Measurements from ENCODE around the gene NTN5.
A peak's percentile ranks its signal among the peaks of the same experiment; 100 is the strongest.
"Not testable (repeated sequence)": the region's sequence is repeated elsewhere in the genome, so short reads cannot be mapped to it uniquely, and the experiment has no call there.

The NTN5 gene

GRCh38 chr19:48698046-48698445 is 25.2 kb upstream of the NTN5 start:
- FAIRE-seq (no peak), DNase-seq (ENCODE audit: low spot score) (peak; percentile 79)

GRCh38 chr19:48696353-48697010 is 23.7 kb upstream of the NTN5 start:
- no peak for FAIRE-seq

DNA sequence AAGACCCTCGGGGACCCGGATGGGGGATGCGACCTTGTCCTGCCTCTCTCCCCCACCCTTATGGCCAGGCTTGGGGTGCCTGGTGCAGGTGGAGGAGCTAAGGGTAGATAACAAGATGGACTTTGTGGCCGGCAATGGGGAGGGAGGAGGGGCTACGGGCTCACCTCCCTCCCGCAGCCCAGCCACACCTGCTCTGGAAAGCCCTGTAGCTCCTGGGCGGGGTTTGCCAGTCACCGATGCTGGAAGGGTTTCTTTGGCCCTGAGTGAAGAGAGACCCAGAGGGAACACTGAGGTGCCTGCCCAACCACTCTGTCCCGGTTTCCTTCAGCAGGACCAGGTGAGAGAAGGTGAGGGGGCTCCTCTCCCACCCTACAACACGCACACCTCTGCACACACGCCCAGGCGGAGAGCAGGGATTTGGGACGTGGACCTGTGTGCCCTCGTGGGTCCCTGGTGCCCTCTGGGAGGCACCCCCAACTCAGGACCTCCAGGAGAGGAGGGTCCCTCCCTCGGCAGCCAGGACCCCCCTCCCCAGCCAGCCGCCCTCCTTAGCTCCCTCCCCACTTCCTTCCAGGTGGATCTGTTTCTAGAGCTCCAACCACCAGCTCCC is 23.0 kb upstream of the NTN5 start, which contains the start of gene FUT2:
FUT2 (plus strand) TSS at position 229 of the 610 bp plus-strand sequence. CDS start 6,986 bp downstream, outside the sequence.
- no peak for FAIRE-seq
- no peak for DNase-seq (ENCODE audit: low spot score)

More at GRCh38 chr19:48696353-48697010, 23.7 kb upstream of the NTN5 start:
- DNase-seq (ENCODE audit: low spot score): no peak

GRCh38 chr19:48693629-48694028 is 20.8 kb upstream of the NTN5 start:
- DNase-seq (ENCODE audit: low spot score); FAIRE-seq: not testable (repeated sequence)

GRCh38 chr19:48689449-48689848 is 16.6 kb upstream of the NTN5 start:
- DNase-seq (ENCODE audit: low spot score) (no peak), FAIRE-seq (no peak)

DNA sequence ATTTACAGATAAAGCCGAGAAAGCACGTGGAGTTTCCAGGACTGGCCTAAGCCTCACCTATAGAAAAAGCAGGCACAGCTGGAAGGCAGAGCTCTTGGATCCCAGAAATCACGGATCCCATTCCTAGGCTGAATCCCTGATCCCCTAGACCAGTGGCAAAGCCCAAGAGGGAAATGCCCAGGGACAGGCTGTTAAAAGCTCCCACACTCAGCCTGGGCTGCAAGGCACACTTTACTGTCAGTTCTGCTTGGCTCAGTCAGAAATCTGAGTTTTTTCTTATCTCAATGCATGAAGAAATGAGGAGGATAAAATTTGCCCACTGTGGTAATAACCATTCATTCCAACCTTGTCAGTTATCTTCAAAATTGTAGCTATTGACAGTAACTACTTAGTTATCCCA is 15.0 kb upstream of the NTN5 start:
- DNase-seq (ENCODE audit: low spot score) (no peak), FAIRE-seq (no peak)

DNA sequence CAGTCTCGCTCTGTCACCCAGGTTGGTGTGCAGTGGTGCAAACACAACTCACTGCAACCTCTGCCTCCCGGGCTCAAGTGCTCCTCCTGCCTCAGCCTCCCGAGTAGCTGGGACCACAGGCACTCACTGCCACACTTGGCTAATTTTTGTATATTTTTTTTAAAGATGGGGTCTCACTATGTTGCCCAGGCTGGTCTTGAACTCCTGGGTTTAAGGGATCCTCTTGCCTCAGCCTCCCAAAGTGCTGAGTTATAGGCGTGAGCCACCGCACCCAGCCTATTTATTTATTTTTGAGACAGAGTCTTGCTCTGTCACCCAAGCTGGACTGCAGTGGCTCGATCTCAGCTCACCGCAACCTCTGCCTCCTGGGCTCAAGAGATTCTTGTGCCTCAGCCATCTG is 13.8 kb upstream of the NTN5 start:
- FAIRE-seq; DNase-seq (ENCODE audit: low spot score): not testable (repeated sequence)

DNA sequence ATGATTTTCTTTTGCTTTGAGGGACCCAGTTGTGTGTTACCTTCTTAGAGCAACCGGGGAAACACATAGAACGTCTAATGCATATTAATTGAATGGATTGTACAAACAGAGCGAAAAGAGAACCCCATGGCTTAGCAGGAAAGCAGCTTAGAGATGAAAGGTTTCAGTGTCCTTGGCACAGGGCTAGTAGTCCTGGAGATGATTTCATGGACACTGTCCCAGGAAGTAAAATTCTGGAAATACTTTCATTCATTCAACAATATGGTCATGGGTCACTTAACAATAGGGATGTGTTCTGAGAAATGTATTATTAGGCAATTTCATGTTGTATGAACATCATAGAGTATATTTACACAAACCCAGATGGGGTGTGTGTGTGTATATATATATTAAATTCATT is 13.3 kb upstream of the NTN5 start:
- DNase-seq (ENCODE audit: low spot score): no peak
- no peak for FAIRE-seq

DNA sequence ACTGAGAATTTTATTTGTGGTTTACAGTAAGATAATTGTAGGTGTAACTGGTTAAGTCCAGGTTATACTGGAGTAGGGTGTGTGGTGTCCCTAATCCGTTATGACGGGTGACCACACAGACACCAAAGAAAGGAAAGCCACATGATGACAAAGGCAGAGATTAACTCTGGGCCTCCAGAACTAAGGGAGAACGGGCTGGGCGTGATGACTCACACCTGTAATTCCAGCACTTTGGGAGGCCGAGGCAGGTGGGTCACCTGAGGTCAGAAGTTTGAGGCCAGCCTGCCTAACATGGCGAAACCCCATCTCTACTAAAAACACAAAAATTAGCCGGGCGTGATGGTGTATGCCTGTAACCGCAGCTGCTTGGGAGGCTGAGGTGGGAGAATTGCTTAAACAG is 12.8 kb upstream of the NTN5 start:
- FAIRE-seq: no peak

DNA sequence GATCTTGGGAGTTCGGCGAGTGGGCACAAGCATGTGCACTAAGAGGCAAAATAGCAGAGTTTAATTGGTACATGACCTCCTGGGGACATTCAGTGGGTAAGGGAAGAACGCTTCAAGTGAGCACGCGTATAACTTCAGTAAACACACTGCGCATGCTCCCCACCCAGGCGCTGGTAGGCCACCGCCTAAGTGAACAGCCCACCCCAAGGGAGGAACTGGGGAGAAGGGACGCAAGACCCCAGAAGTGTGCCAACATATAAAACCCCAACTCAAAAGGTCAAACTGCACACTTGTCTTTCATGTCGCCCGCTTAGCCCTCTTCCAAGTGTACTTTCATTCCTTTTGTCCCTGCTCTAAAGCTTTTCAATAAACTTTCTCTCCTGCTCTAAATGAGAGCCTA is 10.5 kb upstream of the NTN5 start:
- no peak for FAIRE-seq
- DNase-seq (ENCODE audit: low spot score): no peak

More for the DNA sequence above, 12.8 kb upstream of the NTN5 start:
- peak; percentile 60 for DNase-seq (ENCODE audit: low spot score)

DNA sequence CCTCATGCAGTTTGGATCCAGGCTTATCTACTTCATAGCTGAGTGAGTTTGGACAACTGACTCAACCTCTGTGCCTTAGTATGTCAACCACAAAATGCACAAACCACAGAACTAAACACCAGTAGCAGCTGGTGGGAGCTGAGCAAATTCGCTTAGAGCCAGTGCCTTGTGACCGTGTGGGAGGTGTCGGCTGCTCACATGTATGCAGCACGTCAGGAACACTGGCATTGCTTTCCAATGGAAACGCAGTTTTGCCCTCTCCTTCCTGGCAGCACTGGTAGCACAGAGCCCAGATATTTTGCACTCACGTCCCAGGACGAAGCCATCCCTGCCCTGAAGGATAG is 8.3 kb upstream of the NTN5 start:
- DNase-seq (ENCODE audit: low spot score) (peak; percentile 70), FAIRE-seq (peak; percentile 82)

GRCh38 chr19:48680436-48681126 is 7.8 kb upstream of the NTN5 start:
- no peak for DNase-seq (ENCODE audit: low spot score)
- no peak for FAIRE-seq

DNA sequence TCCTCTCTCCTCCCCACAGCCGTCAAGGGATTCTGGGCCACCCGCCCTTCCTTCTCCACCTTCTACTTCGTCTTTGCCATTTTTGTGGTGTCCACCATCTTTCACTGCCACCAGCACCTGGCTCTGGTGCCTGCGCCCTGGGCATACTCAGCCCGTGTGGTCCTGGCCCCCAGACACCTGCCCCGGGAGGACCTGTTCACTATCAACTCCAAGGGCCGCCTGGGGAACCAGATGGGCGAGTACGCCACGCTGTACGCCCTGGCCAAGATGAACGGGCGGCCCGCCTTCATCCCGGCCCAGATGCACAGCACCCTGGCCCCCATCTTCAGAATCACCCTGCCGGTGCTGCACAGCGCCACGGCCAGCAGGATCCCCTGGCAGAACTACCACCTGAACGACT is 7.2 kb upstream of the NTN5 start:
- not testable (repeated sequence) for DNase-seq (ENCODE audit: low spot score); FAIRE-seq

GRCh38 chr19:48678201-48678600 is 5.4 kb upstream of the NTN5 start:
- DNase-seq (ENCODE audit: low spot score) (no peak), FAIRE-seq (no peak)

DNA sequence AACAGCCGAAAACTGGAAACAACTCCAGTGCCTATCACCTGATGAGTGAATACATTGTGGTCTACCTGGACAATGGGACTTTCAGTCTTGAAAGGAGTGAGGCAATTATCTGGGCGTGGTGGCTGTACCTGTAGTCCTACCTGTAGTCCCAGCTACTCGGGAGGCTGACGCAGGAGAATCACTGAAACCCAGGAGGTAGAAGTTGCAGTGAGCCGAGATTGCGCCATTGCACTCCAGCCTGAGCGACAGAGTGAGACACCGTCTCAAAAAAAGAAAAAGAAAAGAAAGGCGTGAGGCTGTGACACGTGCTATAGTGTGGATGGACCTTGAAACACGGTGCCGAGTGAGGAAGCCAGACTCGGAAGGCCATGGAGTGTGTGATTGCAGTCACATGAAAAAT is 4.1 kb upstream of the NTN5 start:
- FAIRE-seq: no peak
- no peak for DNase-seq (ENCODE audit: low spot score)

DNA sequence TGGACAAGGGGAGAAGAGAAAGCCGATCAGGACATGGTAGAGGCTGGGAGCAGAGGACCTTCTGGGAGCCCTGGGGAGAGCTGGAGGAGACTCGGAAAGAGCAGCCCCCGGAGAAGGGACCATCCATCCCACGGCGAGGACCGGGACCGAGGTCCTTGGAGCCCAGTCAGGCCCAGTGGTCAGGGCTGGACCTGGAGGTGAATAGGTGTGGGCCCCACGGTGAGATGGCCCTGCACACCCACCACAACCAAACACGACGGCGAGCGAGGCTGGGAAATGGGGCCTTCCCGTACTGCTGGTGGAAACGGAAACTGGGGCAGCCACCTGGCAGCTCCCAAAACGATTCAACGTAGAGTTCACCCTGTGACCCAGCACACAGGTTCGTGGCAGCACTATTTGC is 3.7 kb upstream of the NTN5 start:
- no peak for DNase-seq (ENCODE audit: low spot score)
- no peak for FAIRE-seq

GRCh38 chr19:48674921-48675824 is 2.4 kb upstream of the NTN5 start:
- FAIRE-seq (peak; percentile 56), DNase-seq (ENCODE audit: low spot score) (peak; percentile 90)

- FAIRE-seq: no peak
Measured at GRCh38 chr19:48674216-48674809, 1.5 kb upstream of the NTN5 start.

GRCh38 chr19:48673436-48674100 is 751 bp upstream of the NTN5 start:
- FAIRE-seq: no peak
- DNase-seq (ENCODE audit: low spot score): no peak

More at GRCh38 chr19:48674216-48674809, 1.5 kb upstream of the NTN5 start:
- DNase-seq (ENCODE audit: low spot score): no peak

DNA sequence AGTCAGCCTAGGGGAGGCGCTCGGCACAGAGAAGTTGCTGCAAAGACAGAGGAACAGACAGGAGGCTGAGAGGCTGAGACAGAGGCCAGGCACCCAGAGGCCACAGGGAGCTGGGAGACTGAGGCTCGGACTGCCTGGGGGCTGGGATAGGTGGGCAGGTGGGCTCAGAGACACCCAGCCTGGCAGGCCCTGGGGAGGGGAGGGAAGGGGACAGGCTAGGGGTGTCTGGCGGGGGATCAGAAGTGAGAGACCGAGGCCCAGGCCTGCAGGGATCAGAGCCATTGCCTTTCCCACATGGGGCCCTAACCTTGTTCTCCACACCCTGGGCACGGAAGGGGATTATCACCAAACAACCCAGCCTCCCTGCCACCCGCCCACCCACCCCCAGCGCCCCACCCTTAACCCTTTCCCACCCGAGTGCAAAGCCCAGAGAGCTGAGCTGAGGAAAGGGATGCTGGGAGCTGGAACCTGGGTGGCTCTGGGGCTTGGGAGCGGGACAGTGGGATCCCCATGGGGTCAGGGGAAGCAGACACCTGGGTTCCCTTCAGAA is 1.3 kb downstream of the NTN5 start:
- FAIRE-seq: no peak
- DNase-seq (ENCODE audit: low spot score): no peak

All from urothelium cell line (cell line).